NCI-H2029 treated with DMSO at 0.1 percent for 48 hours (cell line): ENCODE results near the gene SPTB.

Experiments
- DNase-seq: peaks from one replicate; lab custom pipeline; 2025; lab: John Stamatoyannopoulos, UW

SPTB gene

DNA sequence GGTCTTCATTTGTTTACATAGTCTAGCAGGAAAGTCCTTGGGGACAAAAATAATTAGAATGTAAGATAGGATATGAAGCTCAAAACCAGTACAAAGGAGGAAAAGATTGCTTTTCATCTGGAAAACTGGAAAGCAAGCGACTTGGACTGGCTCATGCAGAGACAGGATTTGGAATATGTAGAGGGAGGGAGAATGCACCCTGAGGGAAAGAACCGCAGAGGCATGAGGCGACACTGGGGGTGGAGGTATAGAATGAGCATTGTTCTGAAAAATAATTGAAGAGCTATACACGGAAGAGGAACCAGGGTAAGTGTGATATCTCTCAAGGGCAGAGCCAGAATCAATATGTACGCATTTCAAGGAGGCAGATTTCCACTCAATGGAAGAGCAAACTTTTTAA lies 90.0 kb downstream of the SPTB start:
- DNase-seq, result no peak

GRCh38 chr14:64788706-64789105 lies 91.0 kb downstream of the SPTB start:
- DNase-seq, result peak; percentile 48

DNA sequence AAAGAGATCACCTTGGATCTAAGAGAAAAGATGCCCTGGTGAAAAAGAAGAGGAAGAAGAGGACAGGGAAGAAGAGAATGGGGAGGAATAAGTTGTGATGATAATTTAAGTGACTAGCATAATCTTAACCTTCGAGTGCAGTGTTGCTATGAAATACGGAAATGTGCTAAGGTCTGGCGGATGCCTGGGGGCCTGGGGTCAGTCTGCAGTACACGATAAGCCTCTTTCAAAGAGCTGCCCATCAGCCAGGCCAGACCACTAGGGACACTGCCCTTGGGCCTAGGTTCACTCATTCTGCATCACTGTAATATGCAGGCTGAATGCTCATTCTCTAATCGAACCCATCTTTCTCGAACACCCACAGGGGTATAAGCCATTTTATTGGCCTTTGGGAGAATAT lies 92.1 kb downstream of the SPTB start:
- no peak for DNase-seq

- DNase-seq, result no peak
These were observed 93.2 kb downstream of the SPTB start for GRCh38 chr14:64786296-64787149.

- DNase-seq, result no peak
These were observed 95.7 kb downstream of the SPTB start for GRCh38 chr14:64784006-64784405.

DNA sequence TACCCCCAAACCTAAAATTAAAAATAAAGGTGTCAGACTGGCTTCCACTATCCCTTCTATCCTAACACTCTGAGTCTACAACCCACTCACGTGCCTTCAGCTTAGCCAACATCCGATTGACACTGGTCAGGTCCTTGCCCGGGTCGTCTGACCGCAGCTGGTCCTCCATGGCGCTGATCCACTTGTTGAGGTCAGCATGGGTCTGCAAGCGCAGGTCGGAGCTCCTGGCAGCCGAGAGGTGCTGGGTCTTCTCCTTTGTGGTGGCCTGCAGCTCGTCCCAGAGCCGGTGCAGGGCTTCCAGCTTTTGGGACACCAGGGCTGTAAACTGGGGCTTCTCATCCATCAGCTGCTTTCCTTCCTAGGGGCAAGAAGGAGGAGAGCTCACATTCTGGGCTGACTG lies 97.5 kb downstream of the SPTB start:
- no peak for DNase-seq

DNA sequence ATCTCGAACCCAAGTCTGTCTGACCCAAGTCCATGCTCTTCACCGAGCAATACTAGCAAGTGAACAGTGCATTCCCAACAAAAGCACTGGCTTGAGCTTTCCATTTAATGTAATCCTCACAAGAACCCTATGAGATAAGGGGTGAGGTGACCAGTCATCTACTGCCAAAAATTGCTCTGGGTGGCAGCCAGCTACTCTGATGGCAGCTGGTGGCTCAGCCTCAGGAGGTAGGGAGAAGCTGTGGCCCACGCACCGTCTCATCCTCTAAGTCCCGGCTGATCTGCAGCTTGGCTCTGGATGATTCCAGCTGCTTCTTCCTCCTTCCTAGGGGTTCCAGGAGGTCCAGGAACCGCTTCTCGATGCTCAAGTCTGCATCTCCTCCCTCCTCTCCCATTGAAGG lies 100.2 kb downstream of the SPTB start:
- DNase-seq, result no peak

GRCh38 chr14:64778104-64778754 lies 101.5 kb downstream of the SPTB start:
- no peak for DNase-seq

GRCh38 chr14:64777461-64777860 lies 102.2 kb downstream of the SPTB start:
- no peak for DNase-seq

DNA sequence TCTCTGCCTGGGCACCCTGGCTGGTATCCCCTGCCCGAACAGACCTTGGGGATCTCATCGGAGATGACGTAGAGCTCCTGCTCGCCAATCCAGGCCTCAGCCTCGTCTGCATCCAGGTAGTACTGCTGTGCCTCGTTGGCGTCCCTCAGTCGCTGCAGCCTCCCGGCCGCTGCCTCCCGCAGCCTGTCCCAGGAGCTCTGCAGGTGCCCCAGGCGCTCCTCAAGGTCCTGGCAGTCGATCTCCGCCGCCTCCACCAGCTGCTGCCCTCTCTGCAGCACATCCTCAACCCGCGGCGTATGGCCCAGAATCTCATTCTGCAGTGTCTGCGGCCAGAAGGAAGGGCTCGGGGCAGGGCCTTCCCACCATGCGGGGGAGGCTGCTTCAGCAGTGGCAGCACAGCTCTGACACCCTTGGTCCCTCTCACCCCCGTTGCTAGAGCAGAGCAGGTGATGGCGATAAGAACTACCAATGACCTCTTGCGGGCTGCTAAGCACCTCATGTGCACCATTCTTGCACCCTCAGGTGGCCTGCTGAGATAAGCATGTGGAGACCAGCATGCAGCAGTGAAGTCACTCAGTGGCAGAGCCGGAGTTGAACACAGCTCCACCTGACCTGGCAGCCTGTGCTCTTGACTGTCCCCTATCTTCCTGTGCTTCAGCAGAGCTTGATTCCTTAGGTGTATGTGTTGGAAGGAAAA lies 104.5 kb downstream of the SPTB start:
- DNase-seq, result no peak

DNA sequence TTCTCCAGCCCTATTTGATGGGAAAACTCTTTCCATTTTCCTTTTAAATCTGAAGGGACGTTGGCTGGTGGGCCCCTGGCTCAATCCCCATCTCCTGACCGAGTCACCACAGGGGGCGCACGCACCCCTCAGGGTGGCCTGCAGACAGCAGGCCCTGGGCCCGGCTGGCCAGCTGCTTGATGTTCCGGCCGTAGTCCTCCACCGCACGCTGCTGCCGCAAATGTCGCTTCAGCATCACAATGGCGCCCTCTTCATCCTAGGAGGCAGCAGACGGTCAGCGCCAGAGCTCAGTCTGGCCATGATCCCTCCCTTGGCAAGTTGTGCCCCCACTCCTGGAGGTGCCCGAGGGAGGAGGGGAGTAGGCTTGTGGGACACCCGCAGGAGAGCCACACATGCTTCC lies 105.4 kb downstream of the SPTB start:
- no peak for DNase-seq

DNA sequence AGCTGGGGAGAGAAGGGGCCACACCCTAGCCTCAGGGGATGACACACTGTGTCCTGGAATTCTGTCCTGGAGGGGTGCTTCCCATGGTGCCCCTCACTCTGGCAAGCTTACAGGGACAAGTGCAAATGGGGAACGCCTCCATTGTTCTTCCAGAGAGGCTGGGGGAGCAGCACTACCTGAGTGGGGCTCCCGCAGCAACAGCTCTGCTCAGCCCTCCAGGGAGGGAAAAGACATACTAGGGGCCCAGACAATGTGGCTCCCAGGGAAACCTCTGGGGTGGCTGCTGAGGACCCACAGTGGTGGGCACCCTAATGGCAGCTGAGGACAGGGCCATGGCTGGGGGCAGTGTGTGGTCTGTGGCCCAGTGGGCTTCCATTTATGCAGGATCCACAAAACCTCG lies 106.1 kb downstream of the SPTB start:
- no peak for DNase-seq

DNA sequence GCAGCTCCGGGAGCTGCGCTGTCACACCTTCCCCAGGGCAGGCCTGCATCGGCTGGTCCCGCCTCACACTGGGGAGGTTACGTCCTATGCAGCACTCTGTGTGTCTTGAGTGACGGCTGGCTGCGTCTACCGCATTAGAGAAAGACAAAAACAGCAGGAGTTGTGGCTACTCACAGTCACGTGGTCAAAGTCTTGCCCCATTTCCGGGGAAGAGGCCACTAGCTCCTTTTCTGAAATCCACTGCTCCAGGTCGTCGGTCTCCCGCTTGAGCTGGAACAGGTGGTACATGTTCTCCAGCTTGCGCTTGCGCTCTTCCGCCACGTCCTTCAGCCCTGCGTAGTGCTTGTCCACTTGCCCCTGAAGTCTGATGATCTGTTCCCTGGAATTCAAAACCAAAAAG lies 106.7 kb downstream of the SPTB start:
- DNase-seq, result no peak

DNA sequence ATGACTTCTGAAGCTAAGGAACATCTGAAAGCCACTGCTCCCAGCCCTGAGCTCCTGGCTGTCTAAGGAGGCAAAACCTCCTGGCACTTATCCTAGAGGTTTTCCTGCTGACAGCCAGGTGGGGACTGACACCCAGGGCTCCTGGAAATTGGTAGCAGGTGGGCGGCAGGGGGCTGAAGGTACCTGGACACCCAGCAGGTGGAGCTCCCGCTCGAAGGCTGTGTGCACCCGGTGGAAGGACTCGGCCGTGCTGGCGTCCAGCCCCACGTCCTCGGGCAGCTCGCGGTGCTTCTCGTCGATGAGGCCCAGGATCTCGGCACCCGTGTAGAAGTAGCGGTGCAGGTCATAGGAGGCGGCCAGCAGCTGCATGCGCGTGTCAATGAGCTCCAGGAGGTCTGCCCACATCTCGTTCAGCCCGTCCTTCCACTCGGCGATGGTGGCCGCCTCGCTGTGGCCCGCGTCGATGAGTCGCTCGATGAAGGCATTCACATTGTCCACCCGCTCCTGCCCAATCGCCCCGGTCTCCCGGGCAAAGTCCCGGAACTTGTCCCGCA lies 107.2 kb downstream of the SPTB start:
- no peak for DNase-seq

DNA sequence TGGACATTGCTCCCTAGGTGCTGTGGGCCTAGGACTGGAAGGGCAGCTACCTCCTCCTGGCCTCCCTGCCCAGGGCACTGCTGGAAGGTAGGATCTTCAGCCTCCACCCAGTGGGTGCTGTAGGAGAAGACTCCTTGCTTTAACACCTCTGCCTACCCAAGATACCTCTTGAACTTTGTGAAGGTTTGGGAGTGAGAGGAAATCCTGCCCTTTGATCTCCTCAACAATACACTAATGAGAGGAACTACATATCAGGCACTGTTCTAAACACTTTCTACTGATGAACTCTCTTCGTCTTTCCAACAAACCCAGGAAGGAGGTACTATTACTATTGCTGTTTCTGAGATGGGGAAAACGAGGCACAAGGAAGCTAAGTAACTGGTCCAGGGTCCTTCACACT lies 108.5 kb downstream of the SPTB start:
- DNase-seq, result no peak

DNA sequence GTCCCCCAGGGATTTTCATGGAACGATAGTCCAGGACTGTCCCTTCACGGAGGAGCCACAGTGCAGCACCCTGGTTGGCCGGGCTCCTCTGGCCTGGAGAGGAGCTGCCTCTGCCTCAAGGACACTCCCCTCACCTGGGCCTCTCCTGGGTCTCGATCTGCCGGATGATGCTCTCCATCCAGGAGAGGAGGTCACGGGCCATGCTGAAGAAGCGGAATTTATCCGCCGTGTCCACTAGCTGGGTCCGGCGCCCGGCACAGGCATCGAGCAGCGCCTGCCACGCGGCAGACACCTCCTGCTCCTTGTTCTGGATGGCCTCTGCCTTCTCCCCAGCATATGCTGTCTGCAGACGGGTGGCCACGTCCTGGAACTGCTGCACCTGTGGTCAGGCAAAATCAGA lies 109.0 kb downstream of the SPTB start:
- no peak for DNase-seq

GRCh38 chr14:64769096-64770020 lies 110.3 kb downstream of the SPTB start:
- DNase-seq, result no peak

DNA sequence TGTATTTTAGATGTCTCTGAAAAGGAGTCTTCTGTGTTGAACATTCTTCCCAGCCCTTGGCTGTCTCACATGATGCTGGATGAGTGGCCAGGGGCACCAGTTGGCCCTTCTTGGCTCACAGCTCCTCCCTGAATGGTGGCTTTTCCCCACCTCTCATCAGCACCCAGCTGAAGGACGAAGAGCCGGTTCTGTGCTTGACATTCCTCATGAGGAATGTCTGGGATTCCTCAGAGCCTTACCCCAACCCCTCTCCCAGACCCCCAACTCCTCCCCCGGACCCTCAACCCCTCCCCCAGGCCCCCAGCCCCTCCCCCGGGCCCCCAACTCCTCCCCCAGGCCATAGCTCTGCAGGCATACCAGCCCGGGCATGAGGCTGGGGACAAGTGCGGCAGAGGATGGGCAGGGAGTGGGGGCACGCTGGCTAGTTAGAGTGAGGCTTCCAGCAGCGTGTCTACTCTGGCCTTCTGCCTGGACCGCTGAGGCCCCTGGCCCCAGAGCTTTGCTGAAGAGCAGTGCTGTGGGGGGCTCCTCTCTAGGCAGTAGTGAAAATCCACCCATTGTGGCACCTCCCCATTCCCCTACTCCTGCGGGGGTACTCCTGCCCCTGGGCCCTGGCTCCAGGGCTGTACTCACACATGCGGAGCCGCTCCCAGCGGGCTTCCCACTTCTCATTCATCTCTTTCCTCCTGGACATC lies 111.2 kb downstream of the SPTB start:
- no peak for DNase-seq

- no peak for DNase-seq
These were observed 112.3 kb downstream of the SPTB start for GRCh38 chr14:64767215-64767964.

DNA sequence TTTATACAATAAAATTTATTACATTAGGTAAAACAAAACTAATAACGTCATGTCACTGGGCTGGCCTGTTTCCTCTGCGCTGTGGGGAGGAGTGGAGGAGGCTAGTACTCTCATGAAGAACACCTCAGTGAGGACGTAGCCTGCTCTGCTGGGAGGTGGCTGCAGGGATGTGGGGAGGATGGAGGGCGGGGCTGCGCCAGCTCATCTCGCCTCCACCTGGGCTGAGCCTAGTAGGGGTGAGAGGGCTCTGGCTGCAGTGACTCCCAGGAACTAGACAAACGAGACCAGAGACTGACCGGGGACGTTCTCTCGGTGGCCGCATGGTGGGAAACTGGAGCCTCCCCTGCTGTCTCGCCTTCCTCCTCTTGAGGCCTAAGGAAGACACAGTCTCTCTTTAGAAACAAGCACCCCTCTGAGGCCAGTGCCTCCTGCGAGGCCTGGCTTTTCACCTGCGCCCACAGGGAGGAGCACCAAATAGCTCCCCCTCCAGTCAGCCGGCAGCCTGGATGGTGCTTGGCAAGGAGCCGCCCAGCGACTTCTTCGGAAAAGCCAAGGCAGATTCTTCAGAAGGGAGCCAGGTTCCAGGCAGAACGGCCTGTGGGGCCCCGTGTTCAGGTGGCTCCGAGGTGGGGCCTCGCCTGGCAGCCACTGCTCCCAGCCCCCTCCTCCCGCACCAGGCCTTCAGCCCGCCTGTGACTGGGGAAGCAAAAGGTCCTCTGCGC lies 113.1 kb downstream of the SPTB start:
- no peak for DNase-seq
